Measurements from ENCODE around the gene GSC. TPM values are rescaled to one million over a fixed set of nuclear protein-coding genes. Genes with fewer than 3 reads are reported as not detected.

Gene GSC
- total RNA-seq, 1 experiment from 2014 or later = not detected

DNA sequence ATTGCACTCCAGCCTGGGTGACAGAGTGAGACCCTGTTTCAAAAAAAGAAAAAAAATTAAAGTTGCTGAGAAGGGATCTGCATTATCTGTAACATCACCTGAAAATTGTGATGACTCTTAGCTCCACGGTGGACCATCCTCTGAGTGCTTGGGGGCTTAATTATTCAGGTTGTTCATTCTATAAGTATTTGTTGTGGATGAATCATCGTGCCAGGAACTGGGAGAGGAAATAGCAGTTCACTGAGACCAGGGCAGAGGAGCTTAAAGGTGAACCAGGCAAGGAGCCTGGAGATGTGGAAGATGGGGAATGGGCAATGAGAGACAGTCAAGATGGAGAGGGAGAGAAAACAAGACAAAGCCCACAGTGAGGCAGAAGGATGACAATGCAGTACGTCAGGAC is 25.5 kb upstream of the GSC start:
- H4K20me1 ChIP-seq (ENCODE audit: insufficient read depth, low read depth, low read length) = no peaks in the 10 kb centered on the region
- H3K4me3 ChIP-seq (ENCODE audit: low read length) = no peak overlapping the region
- H3K9ac ChIP-seq (ENCODE audit: low read length) = no peak overlapping the region
- no peaks in the 10 kb centered on the region for H3K9me3 ChIP-seq (ENCODE audit: low read length)
- no peak for DNase-seq
- H2AFZ ChIP-seq (ENCODE audit: low read length) = no peak overlapping the region
- H3K9me2 ChIP-seq (replicated peaks; ENCODE audit: insufficient read depth, low read length) = no peaks in the 10 kb centered on the region
- H3K4me2 ChIP-seq (ENCODE audit: low read depth, low read length, poor library complexity, severe bottlenecking) = no peak overlapping the region
- H3K4me1 ChIP-seq (ENCODE audit: low read length) = no peaks in the 10 kb centered on the region
- H3K27me3 ChIP-seq (ENCODE audit: low read length) = no peaks in the 10 kb centered on the region
- no peak overlapping the region for H3K27ac ChIP-seq (ENCODE audit: low read length)
- no peaks in the 10 kb centered on the region for H3K79me2 ChIP-seq (ENCODE audit: low read length)
- H3K36me3 ChIP-seq (ENCODE audit: insufficient read depth, low read length) = no peaks in the 10 kb centered on the region

GRCh38 chr14:94793901-94794300 is 24.0 kb upstream of the GSC start:
- Histone ChIP-seq H3K4me1 (ENCODE audit: low read length) (no peaks in the 10 kb centered on the region), H3K27ac (ENCODE audit: low read length) (no peak overlapping the region), H3K4me2 (ENCODE audit: low read depth, low read length, poor library complexity, severe bottlenecking) (no peak overlapping the region), H3K36me3 (ENCODE audit: insufficient read depth, low read length) (no peaks in the 10 kb centered on the region), H3K27me3 (ENCODE audit: low read length) (no peaks in the 10 kb centered on the region), H3K9ac (ENCODE audit: low read length) (no peak overlapping the region), H3K9me2 (replicated peaks; ENCODE audit: insufficient read depth, low read length) (no peaks in the 10 kb centered on the region), H2AFZ (ENCODE audit: low read length) (no peak overlapping the region), H4K20me1 (ENCODE audit: insufficient read depth, low read depth, low read length) (no peaks in the 10 kb centered on the region), H3K4me3 (ENCODE audit: low read length) (no peak overlapping the region), H3K9me3 (ENCODE audit: low read length) (no peaks in the 10 kb centered on the region), H3K79me2 (ENCODE audit: low read length) (no peaks in the 10 kb centered on the region)
- DNase-seq = no peak

DNA sequence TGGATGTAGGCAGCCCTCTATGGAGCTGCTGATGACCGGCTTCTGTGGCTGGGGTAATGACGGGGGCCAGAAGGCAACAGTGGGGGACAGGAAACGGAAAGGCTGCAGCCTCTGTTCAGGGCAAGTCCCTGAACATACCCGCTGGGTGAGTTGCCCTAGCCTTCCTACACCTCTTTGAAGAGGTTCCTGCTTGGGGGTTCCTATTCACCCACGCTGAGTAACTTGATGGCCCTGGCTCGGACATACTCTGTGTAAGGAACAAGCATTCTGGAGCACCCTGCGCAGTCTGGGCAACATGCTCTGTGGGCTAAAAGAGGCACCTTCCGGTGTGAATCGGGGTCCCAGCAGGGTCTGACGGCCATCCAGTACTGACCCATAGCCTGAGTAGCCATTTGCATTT is 17.7 kb upstream of the GSC start:
- Histone ChIP-seq H3K4me1 (ENCODE audit: low read length) (no peaks in the 10 kb centered on the region), H3K4me3 (ENCODE audit: low read length) (no peak overlapping the region), H3K9me2 (replicated peaks; ENCODE audit: insufficient read depth, low read length) (no peaks in the 10 kb centered on the region), H3K9ac (ENCODE audit: low read length) (no peak overlapping the region), H3K4me2 (ENCODE audit: low read depth, low read length, poor library complexity, severe bottlenecking) (no peak overlapping the region), H3K9me3 (ENCODE audit: low read length) (no peaks in the 10 kb centered on the region), H2AFZ (ENCODE audit: low read length) (no peak overlapping the region), H4K20me1 (ENCODE audit: insufficient read depth, low read depth, low read length) (no peaks in the 10 kb centered on the region), H3K27me3 (ENCODE audit: low read length) (no peaks in the 10 kb centered on the region), H3K36me3 (ENCODE audit: insufficient read depth, low read length) (no peaks in the 10 kb centered on the region), H3K79me2 (ENCODE audit: low read length) (no peaks in the 10 kb centered on the region), H3K27ac (ENCODE audit: low read length) (no peak overlapping the region)
- no peak for DNase-seq

DNA sequence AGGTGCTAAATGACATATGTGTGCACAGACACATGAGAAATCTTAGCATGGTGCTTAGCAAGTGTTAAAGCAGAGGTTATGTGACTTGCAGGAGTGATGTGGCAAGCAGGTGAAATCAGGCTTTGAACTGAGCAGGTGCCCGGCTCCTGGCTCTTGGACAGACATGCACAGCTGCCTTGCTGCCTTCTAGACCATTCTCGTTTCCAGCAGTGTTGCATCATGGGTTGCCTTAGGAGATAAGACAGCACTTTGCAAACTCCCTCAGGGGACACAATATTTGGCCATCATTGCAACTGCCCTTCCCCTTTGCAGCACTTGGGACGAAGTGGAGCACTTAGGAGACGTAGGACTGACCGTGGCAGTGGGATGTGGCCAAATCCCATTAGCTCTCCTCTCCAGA is 17.2 kb upstream of the GSC start:
- no peak for DNase-seq
- Histone ChIP-seq H3K27me3 (ENCODE audit: low read length) (no peaks in the 10 kb centered on the region), H3K9ac (ENCODE audit: low read length) (no peak overlapping the region), H3K9me3 (ENCODE audit: low read length) (no peaks in the 10 kb centered on the region), H3K4me3 (ENCODE audit: low read length) (no peak overlapping the region), H3K4me2 (ENCODE audit: low read depth, low read length, poor library complexity, severe bottlenecking) (no peak overlapping the region), H3K4me1 (ENCODE audit: low read length) (no peaks in the 10 kb centered on the region), H3K79me2 (ENCODE audit: low read length) (no peaks in the 10 kb centered on the region), H3K36me3 (ENCODE audit: insufficient read depth, low read length) (no peaks in the 10 kb centered on the region), H2AFZ (ENCODE audit: low read length) (no peak overlapping the region), H3K27ac (ENCODE audit: low read length) (no peak overlapping the region), H3K9me2 (replicated peaks; ENCODE audit: insufficient read depth, low read length) (no peaks in the 10 kb centered on the region), H4K20me1 (ENCODE audit: insufficient read depth, low read depth, low read length) (no peaks in the 10 kb centered on the region)

DNA sequence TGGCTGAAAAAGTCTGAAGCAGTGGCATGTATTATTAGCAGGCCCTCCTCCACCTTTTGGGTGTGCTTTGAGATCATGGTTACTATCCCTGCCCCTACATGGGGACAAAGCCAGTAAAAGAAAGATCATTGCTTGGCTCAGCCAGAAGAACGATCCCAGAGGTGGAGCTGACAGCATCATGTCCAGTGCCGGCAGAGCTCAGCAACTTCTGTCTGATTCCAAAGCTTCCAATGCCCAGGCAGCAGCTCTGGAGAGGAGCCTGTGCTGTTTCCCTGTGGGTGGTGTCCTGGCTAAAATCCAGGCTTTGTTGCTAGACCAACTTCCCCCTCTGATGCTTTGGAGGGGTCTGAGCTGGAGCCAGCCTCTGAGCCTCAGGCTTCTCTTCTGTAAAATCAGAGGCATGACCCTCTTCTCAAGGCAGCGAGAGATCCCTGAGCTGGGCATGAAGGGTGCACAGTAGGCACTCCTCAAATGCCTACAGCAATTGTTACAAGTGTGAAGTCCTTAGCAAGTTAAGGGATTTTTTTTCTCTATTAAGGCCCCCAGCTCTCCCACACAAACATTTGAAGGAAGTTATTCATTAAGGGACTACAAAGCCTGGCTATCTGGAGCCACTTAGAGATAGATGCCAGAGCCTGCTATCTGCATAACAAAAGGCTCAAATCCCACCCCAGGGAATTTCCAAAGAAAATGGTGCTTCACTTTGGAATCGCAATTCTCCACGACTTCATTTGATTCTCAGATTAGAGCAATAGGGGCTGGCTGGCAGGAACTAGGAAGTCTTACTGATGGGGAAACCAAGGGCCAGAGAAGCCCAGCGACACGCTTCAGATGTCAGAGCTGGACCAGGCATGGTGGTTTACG is 10.9 kb upstream of the GSC start:
- Histone ChIP-seq H2AFZ (ENCODE audit: low read length) (no peak overlapping the region), H3K36me3 (ENCODE audit: insufficient read depth, low read length) (no peaks in the 10 kb centered on the region), H3K4me3 (ENCODE audit: low read length) (no peak overlapping the region), H3K9ac (ENCODE audit: low read length) (no peak overlapping the region), H3K4me2 (ENCODE audit: low read depth, low read length, poor library complexity, severe bottlenecking) (no peak overlapping the region), H3K4me1 (ENCODE audit: low read length) (no peaks in the 10 kb centered on the region), H4K20me1 (ENCODE audit: insufficient read depth, low read depth, low read length) (no peaks in the 10 kb centered on the region), H3K9me3 (ENCODE audit: low read length) (no peaks in the 10 kb centered on the region), H3K27me3 (ENCODE audit: low read length) (no peaks in the 10 kb centered on the region), H3K27ac (ENCODE audit: low read length) (no peak overlapping the region), H3K9me2 (replicated peaks; ENCODE audit: insufficient read depth, low read length) (no peaks in the 10 kb centered on the region), H3K79me2 (ENCODE audit: low read length) (no peaks in the 10 kb centered on the region)
- no peak for DNase-seq

- no peak for DNase-seq
- Histone ChIP-seq H4K20me1 (ENCODE audit: insufficient read depth, low read depth, low read length) (no peaks in the 10 kb centered on the region), H3K9me3 (ENCODE audit: low read length) (no peaks in the 10 kb centered on the region), H3K36me3 (ENCODE audit: insufficient read depth, low read length) (no peaks in the 10 kb centered on the region), H3K4me1 (ENCODE audit: low read length) (no peaks in the 10 kb centered on the region), H3K9me2 (replicated peaks; ENCODE audit: insufficient read depth, low read length) (no peaks in the 10 kb centered on the region), H3K4me2 (ENCODE audit: low read depth, low read length, poor library complexity, severe bottlenecking) (no peak overlapping the region), H2AFZ (ENCODE audit: low read length) (no peak overlapping the region), H3K9ac (ENCODE audit: low read length) (no peak overlapping the region), H3K4me3 (ENCODE audit: low read length) (no peak overlapping the region), H3K27me3 (ENCODE audit: low read length) (no peaks in the 10 kb centered on the region), H3K79me2 (ENCODE audit: low read length) (no peaks in the 10 kb centered on the region), H3K27ac (ENCODE audit: low read length) (no peak overlapping the region)
These were observed 9.8 kb upstream of the GSC start for GRCh38 chr14:94779713-94780112.

GRCh38 chr14:94775871-94776210 is 5.9 kb upstream of the GSC start:
- no peak overlapping the region for H3K9ac ChIP-seq (ENCODE audit: low read length)
- no peak overlapping the region for H3K4me2 ChIP-seq (ENCODE audit: low read depth, low read length, poor library complexity, severe bottlenecking)
- H3K27me3 ChIP-seq (ENCODE audit: low read length) = no peaks in the 10 kb centered on the region
- no peak overlapping the region for H3K27ac ChIP-seq (ENCODE audit: low read length)
- H3K9me3 ChIP-seq (ENCODE audit: low read length) = no peaks in the 10 kb centered on the region
- H3K9me2 ChIP-seq (replicated peaks; ENCODE audit: insufficient read depth, low read length) = no peaks in the 10 kb centered on the region
- no peaks in the 10 kb centered on the region for H3K36me3 ChIP-seq (ENCODE audit: insufficient read depth, low read length)
- H3K79me2 ChIP-seq (ENCODE audit: low read length) = no peaks in the 10 kb centered on the region
- no peak for DNase-seq
- no peak overlapping the region for H2AFZ ChIP-seq (ENCODE audit: low read length)
- H3K4me3 ChIP-seq (ENCODE audit: low read length) = no peak overlapping the region
- no peaks in the 10 kb centered on the region for H4K20me1 ChIP-seq (ENCODE audit: insufficient read depth, low read depth, low read length)
- H3K4me1 ChIP-seq (ENCODE audit: low read length) = no peaks in the 10 kb centered on the region

DNA sequence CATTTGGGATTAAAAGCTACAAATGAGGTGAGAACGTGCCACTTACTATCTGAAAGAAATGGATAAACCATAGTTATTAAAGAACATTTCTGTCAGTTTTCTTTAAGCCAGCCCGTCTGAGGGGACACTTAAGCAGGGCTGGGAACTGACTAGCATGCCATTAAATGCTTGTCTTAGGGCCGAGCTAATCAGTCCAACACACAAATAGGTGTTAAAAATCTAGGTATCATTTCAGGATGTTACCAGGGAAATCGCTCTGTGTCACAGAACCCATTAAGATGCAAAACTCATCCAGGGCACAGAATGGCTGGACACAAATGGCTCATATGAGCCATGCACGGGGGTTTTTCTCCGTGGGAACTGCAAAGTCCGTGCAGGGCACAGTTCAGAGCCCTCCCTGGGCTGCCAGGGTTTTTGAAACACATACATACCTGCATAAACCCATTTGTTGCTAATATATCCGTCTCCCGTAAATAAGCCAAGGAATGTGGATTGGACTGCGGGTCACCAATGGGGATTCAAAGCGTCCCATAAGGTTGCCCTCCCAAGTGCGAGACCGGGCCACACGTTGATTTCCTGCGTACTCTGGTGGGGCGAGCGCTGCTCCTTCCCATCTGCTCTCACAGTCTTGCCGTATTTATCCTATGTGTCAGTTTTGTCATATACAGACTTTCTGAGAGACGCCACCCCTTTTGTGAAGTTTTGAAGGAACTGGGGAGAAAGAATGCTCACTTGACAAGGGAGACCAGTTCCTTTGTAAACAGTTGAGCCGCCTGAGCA is 5.4 kb upstream of the GSC start:
- H3K27me3 ChIP-seq (ENCODE audit: low read length) = no peaks in the 10 kb centered on the region
- no peaks in the 10 kb centered on the region for H3K4me1 ChIP-seq (ENCODE audit: low read length)
- DNase-seq = no peak
- H3K9ac ChIP-seq (ENCODE audit: low read length) = no peak overlapping the region
- H3K36me3 ChIP-seq (ENCODE audit: insufficient read depth, low read length) = no peaks in the 10 kb centered on the region
- no peak overlapping the region for H3K4me3 ChIP-seq (ENCODE audit: low read length)
- no peak overlapping the region for H3K27ac ChIP-seq (ENCODE audit: low read length)
- H3K4me2 ChIP-seq (ENCODE audit: low read depth, low read length, poor library complexity, severe bottlenecking) = no peak overlapping the region
- H3K79me2 ChIP-seq (ENCODE audit: low read length) = no peaks in the 10 kb centered on the region
- no peaks in the 10 kb centered on the region for H3K9me2 ChIP-seq (replicated peaks; ENCODE audit: insufficient read depth, low read length)
- no peak overlapping the region for H2AFZ ChIP-seq (ENCODE audit: low read length)
- no peaks in the 10 kb centered on the region for H3K9me3 ChIP-seq (ENCODE audit: low read length)
- no peaks in the 10 kb centered on the region for H4K20me1 ChIP-seq (ENCODE audit: insufficient read depth, low read depth, low read length)

Measured in Karpas-422 (cell line).